ENCODE results near the gene SPATA13.

SPATA13 gene

GRCh38 chr13:24176351-24177101 is 16.0 kb downstream of the SPATA13 start:
- TF ChIP-seq TEAD4 (IDR thresholded peaks at IDR 0.05): no peak
- peak; percentile 60; the same call in 1 of the 2 replicates for TF ChIP-seq NFIC (IDR thresholded peaks at IDR 0.05)

- TF ChIP-seq MAX (IDR thresholded peaks at IDR 0.05): no peak
These were observed 18.4 kb downstream of the SPATA13 start for GRCh38 chr13:24178847-24179485.

- TF ChIP-seq NFIC (IDR thresholded peaks at IDR 0.05): no peak
- no peak for TF ChIP-seq YY1 (IDR thresholded peaks at IDR 0.05; ENCODE audit: low read depth)
- TF ChIP-seq REST (IDR thresholded peaks at IDR 0.05; ENCODE audit: low read depth): no peak
- TF ChIP-seq CEBPB (IDR thresholded peaks at IDR 0.05): no peak
- TF ChIP-seq EP300 (IDR thresholded peaks at IDR 0.05; ENCODE audit: borderline replicate concordance): no peak
- no peak for TF ChIP-seq TAF1 (IDR thresholded peaks at IDR 0.05; ENCODE audit: low read depth)
- TF ChIP-seq TEAD4 (IDR thresholded peaks at IDR 0.05): no peak
- TF ChIP-seq USF1 (IDR thresholded peaks at IDR 0.05): no peak
- no peak for TF ChIP-seq MAX (IDR thresholded peaks at IDR 0.05)
- no peak for TF ChIP-seq TCF12 (IDR thresholded peaks at IDR 0.05; ENCODE audit: low read depth)
- no peak for TF ChIP-seq FOXM1 (IDR thresholded peaks at IDR 0.05; ENCODE audit: borderline replicate concordance, low read depth)
- no peak for TF ChIP-seq RAD21 (IDR thresholded peaks at IDR 0.05; ENCODE audit: low read depth)
- no peak for TF ChIP-seq EGR1 (IDR thresholded peaks at IDR 0.05)
- TF ChIP-seq CREB1 (IDR thresholded peaks at IDR 0.05; ENCODE audit: low read depth): no peak
These were observed 18.9 kb downstream of the SPATA13 start for GRCh38 chr13:24179486-24179850.

- TF ChIP-seq ZBTB7A (IDR thresholded peaks at IDR 0.05; ENCODE audit: low read depth): no peak
- TF ChIP-seq TAF1 (IDR thresholded peaks at IDR 0.05; ENCODE audit: low read depth): no peak
These were observed 20.3 kb downstream of the SPATA13 start for GRCh38 chr13:24180750-24181377.

- TF ChIP-seq USF1 (IDR thresholded peaks at IDR 0.05) (0 out of 2 replicates have a peak, but pooled peaks have one; percentile 3), REST (IDR thresholded peaks at IDR 0.05; ENCODE audit: low read depth) (no peak), RAD21 (IDR thresholded peaks at IDR 0.05; ENCODE audit: low read depth) (no peak)
These were observed 21.6 kb downstream of the SPATA13 start for GRCh38 chr13:24181991-24182702.

GRCh38 chr13:24182703-24183081 is 22.2 kb downstream of the SPATA13 start:
- TF ChIP-seq USF1 (IDR thresholded peaks at IDR 0.05) (no peak), NFIC (IDR thresholded peaks at IDR 0.05) (no peak), REST (IDR thresholded peaks at IDR 0.05; ENCODE audit: low read depth) (no peak), FOXM1 (IDR thresholded peaks at IDR 0.05; ENCODE audit: borderline replicate concordance, low read depth) (no peak), ZBTB7A (IDR thresholded peaks at IDR 0.05; ENCODE audit: low read depth) (no peak)
